Measurements from ENCODE around the gene MRO. TPM values are rescaled to one million over a fixed set of nuclear protein-coding genes. Genes with fewer than 3 reads are reported as not detected.
"Not testable (repeated sequence)": the region's sequence is repeated elsewhere in the genome, so short reads cannot be mapped to it uniquely, and the experiment has no call there.

The MRO gene
- total and polyA plus RNA-seq, 10 of the 15 experiments (the other 5 are each of a cell fraction or from before 2014, with no cell fraction given) = 0.11 to 0.18 TPM; not detected in 8

GRCh38 chr18:50857694-50858093, 37.9 kb upstream of the MRO start:
- in situ Hi-C loops (cut with MboI) = no loop called here
- 67% methylated on average over 3 of the region's 3 CpGs for WGBS (ENCODE audit: insufficient coverage, insufficient replicate concordance, low lambda C conversion rate, missing lambda C conversion rate)
- H3K27me3 ChIP-seq (replicated peaks in 1 of 2; ENCODE audit: control insufficient read depth in 2 of 2, insufficient read depth in 2 of 2, low read length in 1 of 2) = no peaks in the 10 kb centered on the region
- SMC1A ChIA-PET (ENCODE audit: uncharacterized antibody, unreplicated experiment) = interaction anchor here (0.7 to 1.6 kb wide), 2 partner anchors 25 to 449 kb away, joined by 3 to 5 read pairs; no protein-coding TSS in a partner anchor
- H3K79me2 ChIP-seq (ENCODE audit: control insufficient read depth, insufficient read depth, low read length) = no peaks in the 10 kb centered on the region
- H4K20me1 ChIP-seq (ENCODE audit: control insufficient read depth, insufficient read depth) = no peaks in the 10 kb centered on the region
- H3K9me3 ChIP-seq (replicated peaks; ENCODE audit: control insufficient read depth, insufficient read depth, low read length) = no peaks in the 10 kb centered on the region
- intact Hi-C loops (cut with micrococcal nuclease; ENCODE audit: unreplicated experiment) = no loop called here
- H3K9ac ChIP-seq (ENCODE audit: control insufficient read depth, insufficient read depth, low read length) = no peak overlapping the region
- POLR2A ChIA-PET = no interaction called here
- no peak for DNase-seq (ENCODE audit: low read depth, low spot score)
- H3K4me1 ChIP-seq (ENCODE audit: control insufficient read depth, insufficient read depth, low read length) = peaks cover 10% of the 10 kb centered on the region
- no TSS peak for BruUV-seq (replicated peaks)
- no peak overlapping the region for H3K27ac ChIP-seq (ENCODE audit: control insufficient read depth, insufficient read depth)
- H2AFZ ChIP-seq (ENCODE audit: control insufficient read depth, low read depth, low read length) = no peak overlapping the region
- TF ChIP-seq STAT3 (IDR thresholded peaks at IDR 0.05; ENCODE audit: low read depth, low read length) = no peak
- peak in 1 of 3 experiments; percentile 7; a peak in 1 of 6 replicates for TF ChIP-seq CTCF (IDR thresholded peaks at IDR 0.05 in 2 of 3, conservative IDR thresholded peaks at IDR 0.05 in 1 of 3; ENCODE audit: control insufficient read depth in 2 of 3, extremely low read depth in 1 of 3, insufficient read depth in 1 of 3, low read depth in 3 of 3, low read length in 3 of 3)
- no peak for TF ChIP-seq HDGF (IDR thresholded peaks at IDR 0.05)
- CTCF ChIA-PET = interaction anchor here (1.2 kb wide), 1 partner anchor 34 kb away, joined by 3 read pairs; no protein-coding TSS in a partner anchor
- H3K4me3 ChIP-seq = no peak overlapping the region
- no peak overlapping the region for H3K4me2 ChIP-seq (ENCODE audit: control insufficient read depth, insufficient read depth)
- FAIRE-seq = no peak
- RAD21 ChIA-PET (ENCODE audit: unreplicated experiment) = interaction anchor here (1.2 kb wide), 1 partner anchor 10 kb away, joined by 3 read pairs; no protein-coding TSS in a partner anchor
- ATAC-seq = no peak
- H3K36me3 ChIP-seq (ENCODE audit: control insufficient read depth in 2 of 2, insufficient read depth in 2 of 2, low read length in 1 of 2) = no peaks in the 10 kb centered on the region

GRCh38 chr18:50857166-50857565, 37.4 kb upstream of the MRO start:
- H3K9ac ChIP-seq (ENCODE audit: control insufficient read depth, insufficient read depth, low read length); DNase-seq (ENCODE audit: low read depth, low spot score); POLR2A ChIA-PET; FAIRE-seq; H3K4me3 ChIP-seq; BruUV-seq (replicated peaks); H3K9me3 ChIP-seq (replicated peaks; ENCODE audit: control insufficient read depth, insufficient read depth, low read length); intact Hi-C loops (cut with micrococcal nuclease; ENCODE audit: unreplicated experiment); H3K4me2 ChIP-seq (ENCODE audit: control insufficient read depth, insufficient read depth); H3K27me3 ChIP-seq (replicated peaks in 1 of 2; ENCODE audit: control insufficient read depth in 2 of 2, insufficient read depth in 2 of 2, low read length in 1 of 2); H2AFZ ChIP-seq (ENCODE audit: control insufficient read depth, low read depth, low read length); H3K79me2 ChIP-seq (ENCODE audit: control insufficient read depth, insufficient read depth, low read length); H3K4me1 ChIP-seq (ENCODE audit: control insufficient read depth, insufficient read depth, low read length); in situ Hi-C loops (cut with MboI); ATAC-seq; H4K20me1 ChIP-seq (ENCODE audit: control insufficient read depth, insufficient read depth); H3K27ac ChIP-seq (ENCODE audit: control insufficient read depth, insufficient read depth); H3K36me3 ChIP-seq (ENCODE audit: control insufficient read depth in 2 of 2, insufficient read depth in 2 of 2, low read length in 1 of 2): not testable (repeated sequence)
- ChIA-PET CTCF (interaction anchor here (1.1 to 1.2 kb wide), 2 partner anchors 34 to 40 kb away, joined by 3 to 4 read pairs; no protein-coding TSS in a partner anchor), SMC1A (ENCODE audit: uncharacterized antibody, unreplicated experiment) (interaction anchor here (0.6 to 1.6 kb wide), 3 partner anchors 26 to 497 kb away, joined by 3 to 5 read pairs (median 3); no protein-coding TSS in a partner anchor), RAD21 (ENCODE audit: unreplicated experiment) (interaction anchor here (1.2 kb wide), 2 partner anchors 10 to 194 kb away, joined by 3 read pairs; no protein-coding TSS in a partner anchor)
- 7% methylated on average over 5 of the region's 5 CpGs for WGBS (ENCODE audit: insufficient coverage, insufficient replicate concordance, low lambda C conversion rate, missing lambda C conversion rate)
